GM21526 (cell line): ENCODE data around the gene ZDHHC11B.

Source experiments
- ATAC-seq: cut with Tn5 transposase; IDR thresholded peaks from one replicate; pipeline ENCODE4 v1.9.1; 2021; ENCODE audit warnings: moderate library complexity; ENCODE audit not compliant: unreplicated experiment, low FRiP score

ZDHHC11B gene

GRCh38 chr5:664343-664993 is 120.1 kb downstream of the ZDHHC11B start:
- ATAC-seq = no peak

GRCh38 chr5:663436-664342 is 120.8 kb downstream of the ZDHHC11B start:
- ATAC-seq = no peak

GRCh38 chr5:662751-663435 is 121.6 kb downstream of the ZDHHC11B start:
- ATAC-seq = no peak

- no peak for ATAC-seq
Observed at GRCh38 chr5:661891-662750, 122.4 kb downstream of the ZDHHC11B start.

- ATAC-seq = no peak
Observed at GRCh38 chr5:660491-661030, 124.0 kb downstream of the ZDHHC11B start.
